ENCODE results near the gene RNF217.

DNA sequence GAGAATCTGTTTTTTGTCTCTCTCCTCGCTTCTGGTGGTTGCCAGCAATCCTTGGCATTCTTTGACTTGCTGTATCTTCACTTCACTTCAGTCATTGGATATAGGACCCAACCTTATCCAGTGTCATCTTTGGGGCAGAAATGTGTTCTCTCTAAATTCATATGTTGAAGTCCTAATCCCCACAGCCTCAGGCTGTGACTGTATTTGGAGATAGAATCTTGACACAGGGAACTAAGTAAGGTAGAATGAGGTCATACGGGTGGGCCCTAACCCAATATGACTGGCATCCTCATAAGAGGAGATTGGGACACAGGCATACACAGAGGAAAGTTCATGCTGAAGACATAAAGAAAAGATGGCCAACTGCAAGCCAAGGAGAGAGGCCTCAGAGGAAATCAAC lies 139.4 kb downstream of the RNF217 start:
- TF ChIP-seq, protein P1, sequence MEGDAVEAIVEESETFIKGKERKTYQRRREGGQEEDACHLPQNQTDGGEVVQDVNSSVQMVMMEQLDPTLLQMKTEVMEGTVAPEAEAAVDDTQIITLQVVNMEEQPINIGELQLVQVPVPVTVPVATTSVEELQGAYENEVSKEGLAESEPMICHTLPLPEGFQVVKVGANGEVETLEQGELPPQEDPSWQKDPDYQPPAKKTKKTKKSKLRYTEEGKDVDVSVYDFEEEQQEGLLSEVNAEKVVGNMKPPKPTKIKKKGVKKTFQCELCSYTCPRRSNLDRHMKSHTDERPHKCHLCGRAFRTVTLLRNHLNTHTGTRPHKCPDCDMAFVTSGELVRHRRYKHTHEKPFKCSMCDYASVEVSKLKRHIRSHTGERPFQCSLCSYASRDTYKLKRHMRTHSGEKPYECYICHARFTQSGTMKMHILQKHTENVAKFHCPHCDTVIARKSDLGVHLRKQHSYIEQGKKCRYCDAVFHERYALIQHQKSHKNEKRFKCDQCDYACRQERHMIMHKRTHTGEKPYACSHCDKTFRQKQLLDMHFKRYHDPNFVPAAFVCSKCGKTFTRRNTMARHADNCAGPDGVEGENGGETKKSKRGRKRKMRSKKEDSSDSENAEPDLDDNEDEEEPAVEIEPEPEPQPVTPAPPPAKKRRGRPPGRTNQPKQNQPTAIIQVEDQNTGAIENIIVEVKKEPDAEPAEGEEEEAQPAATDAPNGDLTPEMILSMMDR (IDR thresholded peaks at IDR 0.05): no peak
- TF ChIP-seq EP300 (IDR thresholded peaks at IDR 0.05; ENCODE audit: low read depth) (no peak), POLR2AphosphoS5 (IDR thresholded peaks at IDR 0.05) (no peak)

Data from transverse colon (tissue), 4 donors.